A673 (cell line): ENCODE results near the gene MTMR12. TPM values are rescaled to one million over a fixed set of nuclear protein-coding genes. Genes with fewer than 3 reads are reported as not detected.

Experiments
- BruUV-seq: library from RNA; stranded (reverse); fragments of 400-500 nt; replicated peaks from 2 replicates; lab custom pipeline; 2021; lab: Mats Ljungman, UMichigan
- CTCF ChIA-PET: fragments of 300-600 bp; sonication (Branson Sonifier 250); formaldehyde crosslinking; loops from one replicate; lab custom pipeline; 2022; ENCODE audit warnings: antibody characterized with exemption; lab: Charles Lee
- POLR2A ChIA-PET: fragments of 300-600 bp; sonication (Branson Sonifier 250); formaldehyde crosslinking; loops from one replicate; lab custom pipeline; 2022; ENCODE audit warnings: antibody characterized with exemption; ENCODE audit not compliant: low non-redundant PET; lab: Charles Lee
- DNase-seq: peaks from one replicate; pipeline ENCODE4 v3.0.0-alpha.2; 2015; ENCODE audit warnings: low spot score
- H3K27ac ChIP-seq: fragments of 200-600 bp; sonication (generic); 2 replicates; pipeline ENCODE4 v1.5.1; 2016; ENCODE audit warnings: mixed run types, low read depth, mild to moderate bottlenecking, mixed read lengths, antibody characterized with exemption, low read length; ENCODE audit not compliant: poor library complexity, severe bottlenecking
- H3K27me3 ChIP-seq: fragments of 200-600 bp; sonication (generic); replicated peaks from 2 replicates; pipeline ENCODE4 v1.6.1; 2017; ENCODE audit warnings: mixed run types, low read depth, mild to moderate bottlenecking, mixed read lengths, antibody characterized with exemption, low read length; ENCODE audit not compliant: insufficient read depth, poor library complexity
- H3K36me3 ChIP-seq: fragments of 200-600 bp; sonication (generic); 2 replicates; pipeline ENCODE4 v1.6.1; 2016; ENCODE audit warnings: mixed run types, mild to moderate bottlenecking, mixed read lengths, antibody characterized with exemption, low read length; ENCODE audit not compliant: insufficient read depth, poor library complexity, severe bottlenecking
- H3K4me1 ChIP-seq: fragments of 200-600 bp; sonication (generic); 2 replicates; pipeline ENCODE4 v1.6.1; 2017; ENCODE audit warnings: mixed run types, mild to moderate bottlenecking, mixed read lengths, antibody characterized with exemption, low read length; ENCODE audit not compliant: insufficient read depth, poor library complexity, severe bottlenecking
- H3K4me3 ChIP-seq: fragments of 200-600 bp; sonication (generic); 2 replicates; pipeline ENCODE4 v1.5.1; 2016; ENCODE audit warnings: low read depth, mixed run types, mild to moderate bottlenecking, mixed read lengths, low read length; ENCODE audit not compliant: poor library complexity, severe bottlenecking
- H3K9me3 ChIP-seq: fragments of 200-600 bp; sonication (generic); 2 replicates; pipeline ENCODE4 v1.6.1; 2016; ENCODE audit warnings: mixed run types, low read depth, mild to moderate bottlenecking, mixed read lengths, antibody characterized with exemption, low read length; ENCODE audit not compliant: poor library complexity, severe bottlenecking
- CTCF ChIP-seq: fragments of 300-800, 200-600 bp; sonication (generic); conservative IDR thresholded peaks from 2 replicates; pipeline ENCODE4 v1.5.1; 2017; ENCODE audit warnings: low read depth, mild to moderate bottlenecking, antibody characterized with exemption, low read length, moderate library complexity, mixed read lengths
- EZH2 ChIP-seq: fragments of 200-600 bp; sonication (generic); IDR thresholded peaks from 2 replicates; pipeline ENCODE4 v1.6.1; 2017; ENCODE audit warnings: borderline replicate concordance, low read depth, mild to moderate bottlenecking, mixed read lengths, antibody characterized with exemption, low read length; ENCODE audit not compliant: poor library complexity, severe bottlenecking
- intact Hi-C: fragments of 100-400 bp; cut with micrococcal nuclease; formaldehyde crosslinking; loops from one replicate; pipeline ENCODE4 v1.10.0; 2022; ENCODE audit not compliant: unreplicated experiment
- total RNA-seq: library from RNA; stranded (reverse); gene quantifications from 2 replicates; pipeline ENCODE4 v1.2.3, GENCODE V29; 2021

MTMR12 gene
- total RNA-seq, 1 experiment from 2014 or later: 35.8 TPM

- peak; percentile 44 for DNase-seq
- H3K4me1 ChIP-seq: no peaks in the 10 kb centered on the region
- no peak overlapping the region for H3K4me3 ChIP-seq
- POLR2A ChIA-PET: no interaction called here
- intact Hi-C loops: no loop called here
- H3K9me3 ChIP-seq: peaks cover 38% of the 10 kb centered on the region
- BruUV-seq: no TSS peak
- H3K27me3 ChIP-seq: no peaks in the 10 kb centered on the region
- CTCF ChIA-PET: interaction anchor here (0.6 kb wide), 1 partner anchor 236 kb away, joined by 3 read pairs; no protein-coding TSS in a partner anchor
- H3K36me3 ChIP-seq: no peaks in the 10 kb centered on the region
- TF ChIP-seq CTCF (no peak), EZH2 (no peak)
- no peak overlapping the region for H3K27ac ChIP-seq
Observed at GRCh38 chr5:32339198-32339597, 26.5 kb upstream of the MTMR12 start.

GRCh38 chr5:32332966-32333365 lies 20.2 kb upstream of the MTMR12 start:
- Histone ChIP-seq H3K4me1 (no peaks in the 10 kb centered on the region), H3K27me3 (no peaks in the 10 kb centered on the region), H3K36me3 (no peaks in the 10 kb centered on the region), H3K9me3 (peaks cover 4% of the 10 kb centered on the region), H3K4me3 (no peak overlapping the region), H3K27ac (no peak overlapping the region)
- TF ChIP-seq CTCF (no peak), EZH2 (no peak)
- no TSS peak for BruUV-seq
- CTCF ChIA-PET: no interaction called here
- intact Hi-C loops: no loop called here
- DNase-seq: no peak
- POLR2A ChIA-PET: no interaction called here

GRCh38 chr5:32332361-32332760 lies 19.6 kb upstream of the MTMR12 start:
- no peaks in the 10 kb centered on the region for H3K4me1 ChIP-seq
- no peak overlapping the region for H3K27ac ChIP-seq
- no peak for DNase-seq
- intact Hi-C loops: no loop called here
- no peaks in the 10 kb centered on the region for H3K36me3 ChIP-seq
- BruUV-seq: no TSS peak
- POLR2A ChIA-PET: no interaction called here
- no peak for TF ChIP-seq CTCF
- TF ChIP-seq EZH2: no peak
- H3K9me3 ChIP-seq: peaks cover 3% of the 10 kb centered on the region
- no peak overlapping the region for H3K4me3 ChIP-seq
- no peaks in the 10 kb centered on the region for H3K27me3 ChIP-seq
- CTCF ChIA-PET: no interaction called here
